Endothelial cell (in vitro differentiated cells): ENCODE data around the gene PEX16. TPM values are rescaled to one million over a fixed set of nuclear protein-coding genes. Genes with fewer than 3 reads are reported as not detected.
"Not testable (repeated sequence)": the region's sequence is repeated elsewhere in the genome, so short reads cannot be mapped to it uniquely, and the experiment has no call there.

ENCODE experiments used
- DNase-seq: peaks from one replicate; pipeline ENCODE4 v3.0.0; 2021; ENCODE audit warnings: low spot score
- H3K27ac Mint-ChIP-seq: one replicate; pipeline ENCODE4 v1.8.0; 2021; ENCODE audit warnings: mixed read lengths, inconsistent platforms; ENCODE audit not compliant: unreplicated experiment
- H3K27me3 Mint-ChIP-seq: one replicate; pipeline ENCODE4 v1.8.0; 2021; ENCODE audit warnings: mild to moderate bottlenecking, moderate library complexity, mixed read lengths, inconsistent platforms; ENCODE audit not compliant: unreplicated experiment
- H3K36me3 Mint-ChIP-seq: one replicate; pipeline ENCODE4 v1.8.0; 2021; ENCODE audit warnings: mild to moderate bottlenecking, low read depth, mixed read lengths, inconsistent platforms; ENCODE audit not compliant: unreplicated experiment
- H3K4me1 Mint-ChIP-seq: one replicate; pipeline ENCODE4 v1.8.0; 2021; ENCODE audit warnings: mild to moderate bottlenecking, mixed read lengths, inconsistent platforms; ENCODE audit not compliant: unreplicated experiment
- H3K4me3 Mint-ChIP-seq: one replicate; pipeline ENCODE4 v1.8.0; 2021; ENCODE audit warnings: mild to moderate bottlenecking, mixed read lengths, inconsistent platforms; ENCODE audit not compliant: unreplicated experiment
- H3K9me3 Mint-ChIP-seq: one replicate; pipeline ENCODE4 v1.8.0; 2021; ENCODE audit warnings: mixed read lengths, inconsistent platforms; ENCODE audit not compliant: unreplicated experiment
- total RNA-seq: library from RNA; stranded (reverse); fragmentation: NEBNext Ultra II Directional; extraction: Animal tissue kit (Norgen Biotek cat#: 25700); gene quantifications from one replicate; pipeline ENCODE4 v1.2.1, GENCODE V29; 2021; ENCODE audit not compliant: unreplicated experiment
- TF ChIP-seq, protein P1 (sequence below): fragments of 200-600 bp; sonication (generic); IDR thresholded peaks from one replicate; pipeline ENCODE4 v1.5.0; 2021; ENCODE audit warnings: antibody characterized with exemption; ENCODE audit not compliant: unreplicated experiment

The PEX16 gene
- total RNA-seq, 1 donor from 2014 or later, result 28.1 TPM

- H3K9me3 Mint-ChIP-seq, result no peaks in the 10 kb centered on the region
- peaks cover 7% of the 10 kb centered on the region for H3K4me1 Mint-ChIP-seq
- H3K27me3 Mint-ChIP-seq, result peaks cover 37% of the 10 kb centered on the region
- no peak for DNase-seq
- TF ChIP-seq, protein P1, sequence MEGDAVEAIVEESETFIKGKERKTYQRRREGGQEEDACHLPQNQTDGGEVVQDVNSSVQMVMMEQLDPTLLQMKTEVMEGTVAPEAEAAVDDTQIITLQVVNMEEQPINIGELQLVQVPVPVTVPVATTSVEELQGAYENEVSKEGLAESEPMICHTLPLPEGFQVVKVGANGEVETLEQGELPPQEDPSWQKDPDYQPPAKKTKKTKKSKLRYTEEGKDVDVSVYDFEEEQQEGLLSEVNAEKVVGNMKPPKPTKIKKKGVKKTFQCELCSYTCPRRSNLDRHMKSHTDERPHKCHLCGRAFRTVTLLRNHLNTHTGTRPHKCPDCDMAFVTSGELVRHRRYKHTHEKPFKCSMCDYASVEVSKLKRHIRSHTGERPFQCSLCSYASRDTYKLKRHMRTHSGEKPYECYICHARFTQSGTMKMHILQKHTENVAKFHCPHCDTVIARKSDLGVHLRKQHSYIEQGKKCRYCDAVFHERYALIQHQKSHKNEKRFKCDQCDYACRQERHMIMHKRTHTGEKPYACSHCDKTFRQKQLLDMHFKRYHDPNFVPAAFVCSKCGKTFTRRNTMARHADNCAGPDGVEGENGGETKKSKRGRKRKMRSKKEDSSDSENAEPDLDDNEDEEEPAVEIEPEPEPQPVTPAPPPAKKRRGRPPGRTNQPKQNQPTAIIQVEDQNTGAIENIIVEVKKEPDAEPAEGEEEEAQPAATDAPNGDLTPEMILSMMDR, result no peak
- H3K4me3 Mint-ChIP-seq, result no peak overlapping the region
- no peaks in the 10 kb centered on the region for H3K36me3 Mint-ChIP-seq
- no peak overlapping the region for H3K27ac Mint-ChIP-seq
Measured at GRCh38 chr11:45901626-45902025, 16.1 kb downstream of the PEX16 start.

- Mint-ChIP-seq H3K27ac (peak overlapping the region; percentile 74), H3K27me3 (peaks cover 34% of the 10 kb centered on the region), H3K4me3 (peak overlapping the region; percentile 85), H3K36me3 (no peaks in the 10 kb centered on the region), H3K9me3 (no peaks in the 10 kb centered on the region), H3K4me1 (peaks cover 3% of the 10 kb centered on the region)
- no peak for DNase-seq
- TF ChIP-seq, protein P1, result no peak
Measured at GRCh38 chr11:45900916-45901617, 16.6 kb downstream of the PEX16 start.

GRCh38 chr11:45900175-45900800 lies 17.4 kb downstream of the PEX16 start:
- DNase-seq, H3K9me3 Mint-ChIP-seq, H3K4me1 Mint-ChIP-seq, H3K36me3 Mint-ChIP-seq: not testable (repeated sequence)
- Mint-ChIP-seq H3K27me3 (peaks cover 34% of the 10 kb centered on the region), H3K27ac (peak overlapping the region; percentile 74), H3K4me3 (peak overlapping the region; percentile 85)

GRCh38 chr11:45899448-45900174 lies 18.1 kb downstream of the PEX16 start:
- peaks cover 36% of the 10 kb centered on the region for H3K27me3 Mint-ChIP-seq
- no peaks in the 10 kb centered on the region for H3K9me3 Mint-ChIP-seq
- peak; percentile 75 for DNase-seq
- no peak overlapping the region for H3K4me3 Mint-ChIP-seq
- peaks cover 3% of the 10 kb centered on the region for H3K4me1 Mint-ChIP-seq
- peak overlapping the region; percentile 61 for H3K27ac Mint-ChIP-seq
- H3K36me3 Mint-ChIP-seq, result no peaks in the 10 kb centered on the region
- TF ChIP-seq, protein P1, result no peak

- DNase-seq, result no peak
- peaks cover 3% of the 10 kb centered on the region for H3K4me1 Mint-ChIP-seq
- peaks cover 2% of the 10 kb centered on the region for H3K36me3 Mint-ChIP-seq
- peaks cover 33% of the 10 kb centered on the region for H3K27me3 Mint-ChIP-seq
- peak overlapping the region; percentile 61 for H3K27ac Mint-ChIP-seq
- no peaks in the 10 kb centered on the region for H3K9me3 Mint-ChIP-seq
- TF ChIP-seq, protein P1, result no peak
- no peak overlapping the region for H3K4me3 Mint-ChIP-seq
Measured at GRCh38 chr11:45899086-45899447, 18.6 kb downstream of the PEX16 start.
